Activated gamma-delta T cell treated with Interleukin-2 at 50 U/mL for 16 hours (primary cell): ENCODE measurements around the gene SMPD4.
"Not testable (repeated sequence)": the region's sequence is repeated elsewhere in the genome, so short reads cannot be mapped to it uniquely, and the experiment has no call there.

Source experiments
- DNase-seq: peaks from one replicate; pipeline ENCODE4 v3.0.0-alpha.2; 2020

The SMPD4 gene

DNA sequence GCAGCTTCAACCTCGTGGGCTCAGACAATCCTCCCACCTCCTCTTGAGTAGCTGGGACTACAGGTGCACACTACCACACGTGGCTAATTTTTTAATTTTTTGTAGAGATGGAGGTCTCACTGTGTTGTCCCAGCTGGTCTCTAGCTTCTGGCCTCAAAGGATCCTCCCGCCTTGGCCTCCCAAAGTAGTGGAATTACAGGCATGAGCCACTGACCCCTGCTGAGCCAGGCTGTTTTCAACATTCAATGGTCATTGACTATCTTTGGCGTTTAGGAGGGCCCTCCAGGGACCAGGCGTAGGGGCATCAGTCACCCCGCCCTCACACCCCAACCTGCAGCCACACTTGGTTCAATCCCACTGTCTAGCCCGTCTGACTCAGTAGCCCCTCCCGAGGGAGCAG is 5.9 kb upstream of the SMPD4 start:
- DNase-seq: no peak

DNA sequence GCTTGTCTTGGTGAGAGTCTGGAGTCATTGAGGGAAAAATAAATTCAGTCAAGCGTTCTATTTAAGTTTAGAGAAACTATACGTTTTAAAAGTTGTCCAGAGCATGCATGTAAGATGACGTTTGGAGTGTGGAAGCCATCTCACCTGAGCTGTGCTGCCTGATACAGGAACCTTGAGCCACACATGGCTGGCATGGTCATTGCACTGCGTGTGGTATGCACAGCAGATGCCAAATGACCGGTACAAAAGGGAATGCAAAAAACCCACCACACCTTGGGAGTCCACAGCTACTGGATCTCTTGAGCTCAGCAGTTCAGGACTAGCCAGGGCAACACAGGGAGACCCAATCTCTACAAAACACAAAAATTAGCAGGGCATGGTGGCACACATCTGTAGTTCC is 5.0 kb upstream of the SMPD4 start:
- DNase-seq: no peak

- no peak for DNase-seq
Measured at GRCh38 chr2:130185896-130186295, 4.5 kb upstream of the SMPD4 start.

DNA sequence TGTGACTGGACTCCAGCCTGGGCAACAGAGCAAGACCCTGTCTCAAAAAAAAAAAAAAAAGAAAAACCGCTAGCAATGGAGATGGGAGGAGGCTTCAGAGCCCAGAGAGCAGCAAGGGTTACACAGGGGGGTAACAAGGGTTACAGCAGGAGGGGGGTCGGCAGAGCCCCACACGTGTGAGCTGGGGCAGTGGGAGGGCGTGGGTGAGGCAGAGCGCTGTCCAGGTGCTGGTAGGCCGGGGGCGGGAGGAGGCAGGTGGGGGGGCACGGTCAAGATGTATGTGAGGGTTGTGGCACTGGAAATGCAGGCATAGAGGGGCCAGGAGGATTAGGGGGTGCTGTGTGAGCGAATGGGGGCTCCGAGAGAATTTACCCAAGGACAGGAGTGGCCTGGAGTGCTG is 4.0 kb upstream of the SMPD4 start:
- DNase-seq: no peak

DNA sequence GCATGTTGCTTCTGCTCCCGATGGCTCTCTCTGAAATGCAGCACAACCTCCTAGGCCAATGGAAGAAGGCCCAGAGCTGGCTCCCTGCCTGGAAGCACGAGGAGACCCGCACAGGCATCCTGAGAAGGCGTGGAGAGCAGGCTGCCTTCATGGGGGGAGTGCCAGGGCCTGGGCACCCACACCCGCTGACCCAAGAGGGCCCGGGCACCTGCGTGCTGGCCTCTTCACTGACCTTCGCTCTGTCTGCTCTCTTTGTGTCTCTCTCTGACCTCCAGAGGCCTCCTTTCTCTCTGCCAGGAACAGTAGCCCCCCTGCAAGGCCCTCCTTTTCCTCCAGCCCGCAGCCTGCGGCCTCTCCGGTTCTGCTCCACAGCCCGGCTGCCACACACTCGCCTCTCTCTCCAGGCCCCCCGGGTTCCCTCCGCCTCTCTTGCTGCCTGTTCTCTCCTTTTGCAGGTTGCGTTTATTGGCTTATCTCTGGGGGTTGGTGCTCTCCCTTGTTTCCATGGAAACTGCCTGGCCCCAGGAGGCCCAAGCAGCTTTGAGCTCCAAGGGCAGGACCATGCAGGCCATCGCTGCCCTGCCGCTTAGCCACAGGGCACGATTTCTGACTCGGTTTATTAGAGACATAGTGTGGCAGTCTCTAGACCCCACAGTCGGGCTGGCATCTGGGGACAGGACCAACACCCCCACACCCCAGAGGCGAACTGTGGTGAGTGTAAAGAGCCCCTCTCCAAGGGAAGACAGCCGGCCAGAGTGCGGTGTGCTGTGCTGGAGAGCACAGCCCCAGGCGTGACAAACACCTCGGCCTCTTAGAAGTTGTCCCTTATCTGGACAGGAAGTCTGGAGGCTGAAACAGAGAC is 2.3 kb upstream of the SMPD4 start:
- no peak for DNase-seq

GRCh38 chr2:130182826-130183511 is 1.6 kb upstream of the SMPD4 start:
- DNase-seq: not testable (repeated sequence)

GRCh38 chr2:130181880-130182682 is 679 bp upstream of the SMPD4 start, which contains the start of gene MZT2B:
Gene MZT2B (plus strand): TSS chr2:130182262. CDS start chr2:130182283, 21 bp downstream.
- peak; percentile 90 for DNase-seq

- not testable (repeated sequence) for DNase-seq
Measured at GRCh38 chr2:130180404-130181324, 738 bp downstream of the SMPD4 start.

DNA sequence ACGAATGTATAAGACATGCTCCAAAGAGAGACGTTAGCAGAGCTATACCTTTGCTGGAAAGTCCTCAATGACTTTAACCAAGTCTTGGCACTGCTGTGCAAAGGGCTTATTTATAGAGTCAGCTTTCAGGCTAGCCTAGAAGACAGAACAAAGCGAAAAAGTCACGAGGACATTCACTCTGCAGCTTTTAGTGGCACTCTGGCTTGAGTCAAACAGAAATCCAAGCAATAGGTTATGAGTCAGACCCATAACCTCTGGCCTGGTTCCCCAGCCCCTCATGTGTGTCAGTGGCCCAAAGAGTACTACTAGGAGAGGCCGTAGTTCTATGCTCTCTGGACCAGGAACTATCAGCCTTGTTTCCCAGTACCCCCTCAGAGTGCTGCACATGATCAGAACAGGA is 6.5 kb downstream of the SMPD4 start:
- DNase-seq: not testable (repeated sequence)

- DNase-seq: no peak
Measured at GRCh38 chr2:130169896-130170295, 11.5 kb downstream of the SMPD4 start.

- not testable (repeated sequence) for DNase-seq
Measured at GRCh38 chr2:130169163-130169562, 12.2 kb downstream of the SMPD4 start.

DNA sequence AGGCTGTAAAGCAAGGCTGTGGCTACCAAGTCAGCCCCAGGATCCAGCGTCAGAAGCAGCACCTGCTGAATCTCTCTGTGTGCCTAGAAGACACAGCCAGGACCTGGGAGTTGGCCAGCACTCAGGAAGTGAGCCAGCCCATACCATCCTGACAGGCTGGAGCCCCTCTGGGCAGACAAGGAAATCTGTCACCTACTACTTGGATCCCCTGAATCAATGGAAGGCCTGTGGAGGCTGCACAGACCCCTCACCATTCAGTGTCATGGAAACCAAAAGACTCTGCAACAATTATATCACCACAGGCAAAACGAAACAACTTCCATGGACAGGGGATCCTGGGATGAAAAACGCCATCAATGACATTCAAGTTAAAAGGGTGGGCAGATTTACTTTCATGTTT is 14.8 kb downstream of the SMPD4 start:
- not testable (repeated sequence) for DNase-seq

DNA sequence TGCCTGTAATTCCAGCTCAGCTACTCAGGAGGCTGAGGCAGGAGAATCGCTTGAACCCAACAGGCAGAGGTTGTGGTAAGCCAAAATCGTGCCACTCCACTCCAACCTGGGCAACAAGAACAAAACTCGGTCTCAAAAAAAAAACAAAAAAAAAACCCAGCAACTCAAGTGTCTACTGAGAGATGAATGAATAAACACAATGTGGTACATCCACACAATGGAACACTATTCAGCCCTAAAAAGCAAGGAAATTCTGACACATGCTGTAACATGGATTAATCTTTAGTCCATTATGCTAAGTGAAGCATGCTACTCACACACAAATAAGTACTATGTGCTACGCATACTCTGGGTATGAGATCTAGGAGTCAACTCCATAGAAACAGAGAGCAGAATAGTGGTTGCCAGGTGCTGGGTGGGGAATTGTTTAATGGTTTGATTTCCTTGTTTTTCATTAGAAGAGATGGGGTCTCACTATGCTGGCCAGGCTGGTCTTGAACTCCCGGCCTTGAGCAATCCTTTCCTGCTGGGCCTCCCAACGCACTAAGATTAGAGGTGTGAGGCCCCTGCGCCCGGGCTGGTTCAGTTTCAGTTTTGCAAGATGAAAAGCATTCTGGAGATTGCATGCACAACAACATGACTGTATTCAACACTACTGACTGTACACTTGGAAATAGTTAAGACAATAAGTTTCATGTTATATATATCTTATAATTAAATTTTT is 15.9 kb downstream of the SMPD4 start:
- no peak for DNase-seq

DNA sequence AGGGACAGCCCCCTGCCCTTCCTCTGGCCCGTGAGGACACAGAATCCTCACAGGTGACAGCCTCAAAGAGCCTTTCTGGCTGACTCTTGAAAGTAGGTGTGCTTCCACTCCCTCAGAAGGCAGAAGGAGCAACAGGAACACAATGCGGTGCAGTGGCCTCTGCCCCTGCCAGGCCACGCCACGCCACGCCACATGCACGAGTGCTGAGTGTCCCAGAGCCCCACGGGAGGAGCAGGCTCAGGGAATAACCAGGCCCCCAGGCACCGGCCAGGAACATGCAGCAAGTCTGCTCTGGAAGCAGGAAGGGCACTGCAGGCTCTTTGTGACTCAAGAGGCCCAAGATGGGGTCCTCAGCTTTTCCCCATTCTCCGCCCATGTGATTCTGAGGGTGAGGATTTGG is 18.4 kb downstream of the SMPD4 start:
- no peak for DNase-seq

DNA sequence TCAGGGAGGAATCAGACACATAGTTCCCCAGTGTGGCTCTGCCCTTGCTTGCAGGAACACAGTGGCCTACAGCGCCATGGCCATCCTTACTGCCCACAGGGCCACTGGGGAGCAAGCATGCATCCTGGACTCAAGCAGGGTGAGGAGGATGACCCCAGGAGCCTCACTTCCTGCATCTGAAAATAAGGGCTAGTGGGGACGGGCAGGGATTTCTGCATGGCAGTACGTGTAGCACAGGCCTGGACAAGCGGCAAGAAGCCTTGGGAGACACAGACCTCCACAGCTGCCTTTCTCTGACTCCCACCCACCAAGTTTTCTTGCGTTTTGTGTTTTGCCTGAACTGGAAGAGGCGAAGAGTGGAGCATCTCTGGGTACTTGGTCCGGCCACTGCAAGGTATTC is 18.9 kb downstream of the SMPD4 start:
- DNase-seq: not testable (repeated sequence)

- DNase-seq: not testable (repeated sequence)
Measured at GRCh38 chr2:130160838-130161705, 20.3 kb downstream of the SMPD4 start.

DNA sequence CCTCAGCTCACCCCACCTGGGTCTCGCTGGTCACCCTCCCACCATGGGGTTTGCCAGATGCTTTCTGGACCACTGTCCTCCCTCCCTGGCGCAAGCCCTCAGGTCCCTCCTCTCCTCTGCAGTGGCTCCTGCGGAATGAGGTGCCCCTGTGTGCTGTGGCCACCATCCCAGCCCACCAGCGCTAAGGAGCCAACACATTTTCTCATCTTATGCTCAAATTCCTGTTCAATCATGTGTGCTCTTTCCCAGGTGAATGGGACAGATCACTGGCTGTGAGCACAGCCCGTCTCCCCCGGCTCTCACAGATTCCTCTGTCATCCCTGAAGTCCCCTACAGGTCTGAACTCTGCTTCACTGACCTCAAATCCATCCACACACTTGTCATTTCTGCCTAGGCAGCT is 21.3 kb downstream of the SMPD4 start:
- no peak for DNase-seq

DNA sequence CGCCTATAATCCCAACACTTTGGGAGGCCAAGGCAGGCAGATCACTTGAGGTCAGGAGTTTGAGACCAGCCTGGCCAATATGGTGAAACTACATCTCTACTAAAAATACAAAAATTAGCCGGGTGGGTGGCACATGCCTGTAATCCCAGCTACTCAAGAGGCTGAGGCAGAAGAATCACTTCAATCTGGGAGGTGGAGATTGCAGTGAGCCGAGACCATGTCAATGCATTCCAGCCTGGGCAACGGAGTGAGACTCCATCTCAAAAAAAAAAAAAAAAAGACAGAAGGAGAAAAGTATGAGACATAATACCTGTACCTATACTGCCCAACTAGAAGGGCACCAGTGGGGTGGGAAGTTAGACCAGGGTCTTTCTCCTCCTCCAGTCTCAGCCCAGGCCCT is 22.0 kb downstream of the SMPD4 start:
- DNase-seq: not testable (repeated sequence)

- DNase-seq: no peak
Measured at GRCh38 chr2:130158631-130159030, 22.8 kb downstream of the SMPD4 start.

DNA sequence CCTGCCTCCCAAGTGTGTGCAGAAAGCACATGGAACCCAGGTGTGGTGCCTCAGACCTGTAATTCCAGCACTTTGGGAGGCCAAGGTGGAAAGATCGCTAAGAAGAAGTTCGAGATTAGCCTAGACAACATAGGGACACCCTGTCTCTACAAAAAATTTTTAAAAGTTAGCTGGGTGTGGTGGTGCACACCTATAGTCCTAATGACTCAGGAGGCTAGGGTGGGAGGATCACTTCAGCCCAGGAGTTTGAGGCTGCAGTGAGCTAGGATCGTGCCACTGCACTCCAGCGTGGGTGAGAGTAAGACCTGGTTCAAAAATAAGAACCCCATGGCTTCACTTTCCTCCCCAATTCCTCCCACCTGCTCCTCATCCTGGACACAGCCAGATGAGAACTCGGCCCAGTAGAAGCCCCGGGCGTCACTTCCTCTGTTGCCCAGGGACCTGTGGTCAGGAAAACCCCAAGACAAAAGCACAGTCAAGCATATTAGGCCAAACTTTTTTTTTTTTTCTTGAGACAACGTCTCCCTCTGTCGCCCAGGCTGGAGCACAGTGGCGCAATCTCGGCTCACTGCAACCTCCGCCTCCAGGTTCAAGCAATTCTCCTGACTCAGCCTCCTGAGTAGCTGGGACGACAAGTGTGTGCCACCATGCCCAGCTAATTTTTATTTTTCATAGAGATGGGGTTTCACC is 23.4 kb downstream of the SMPD4 start:
- DNase-seq: not testable (repeated sequence)
